K562 (cell line): ENCODE data around the gene YJEFN3. TPM values are rescaled to one million over a fixed set of nuclear protein-coding genes. Genes with fewer than 3 reads are reported as not detected.

Experiments used
- ATAC-seq: fragments of 200-7000 bp; cut with Tn5 transposase; 3 replicates; pipeline ENCODE4 v1.9.1; 2020; ENCODE audit warnings: moderate library complexity
- BruUV-seq: library from RNA; stranded (reverse); fragments of 400-500 nt; replicated peaks from 2 replicates; lab custom pipeline; 2021; lab: Mats Ljungman, UMichigan
- CTCF ChIA-PET: fragments of 300-600 bp; formaldehyde crosslinking; extraction: SDS; loops from one replicate; lab custom pipeline; 2021; ENCODE audit warnings: low intra/inter-chr PET ratio; lab: Yijun Ruan, JAX
- POLR2A ChIA-PET: fragments of 300-600, 350-650 bp; sonication (Branson Sonifier 250); formaldehyde crosslinking; extraction: SDS; loops from one replicate; lab custom pipeline; 2021; ENCODE audit warnings: antibody characterized with exemption, inconsistent platforms; lab: Yijun Ruan, JAX
- DNase-seq, 4 experiments: peaks; one replicate each; pipeline versions ENCODE4 v3.0.0 to v3.0.0-alpha.2; 2011 to 2018; ENCODE audit warnings: low spot score in 3 of 4, mixed read lengths in 3 of 4; ENCODE audit errors: extremely low read depth in 1 of 4
- FAIRE-seq: peaks from 2 replicates; lab custom pipeline; 2011; peaks lifted over from hg19 to GRCh38; lab: Jason Lieb, UNC
- H2AFZ ChIP-seq: 2 replicates; pipeline ENCODE4 v1.6.0; 2011; ENCODE audit warnings: low read depth, low read length, control low read depth, inconsistent platforms
- H3K27ac ChIP-seq: fragments of 200-600 bp; 3 replicates; pipeline ENCODE4 v1.8.0; 2011; ENCODE audit warnings: low read depth, mild to moderate bottlenecking, control low read depth, inconsistent platforms, low read length, moderate library complexity, mixed read lengths; ENCODE audit errors: extremely low read depth
- H3K27me3 ChIP-seq, 2 experiments: fragments of 300-600 bp in 1 of 2; 2 replicates in 1 of 2; 3 replicates in 1 of 2; pipeline versions ENCODE4 v1.6.0 to v1.8.0; 2011; ENCODE audit warnings: inconsistent platforms in 2 of 2, low read length in 2 of 2, mild to moderate bottlenecking in 1 of 2, mixed read lengths in 1 of 2, moderate library complexity in 1 of 2; ENCODE audit not compliant: control insufficient read depth in 2 of 2, insufficient read depth in 2 of 2
- H3K36me3 ChIP-seq: fragments of 300-600 bp; 3 replicates; pipeline ENCODE4 v1.8.0; 2011; ENCODE audit warnings: mild to moderate bottlenecking, low read length, inconsistent platforms; ENCODE audit not compliant: control insufficient read depth, insufficient read depth
- H3K4me1 ChIP-seq, 2 experiments: fragments of 200-600 bp in 1 of 2; replicated peaks in 1 of 2; 2 replicates in 1 of 2; 3 replicates in 1 of 2; pipeline versions ENCODE4 v1.5.1 to v1.8.0; 2011; ENCODE audit warnings: inconsistent platforms in 2 of 2, low read length in 2 of 2, mild to moderate bottlenecking in 1 of 2, mixed read lengths in 1 of 2, moderate library complexity in 1 of 2; ENCODE audit not compliant: control insufficient read depth in 2 of 2, insufficient read depth in 2 of 2
- H3K4me2 ChIP-seq: 2 replicates; pipeline ENCODE4 v1.6.1; 2011; ENCODE audit warnings: low read length, control low read depth, inconsistent platforms, mixed read lengths; ENCODE audit not compliant: insufficient read depth
- H3K4me3 ChIP-seq: fragments of 200-600 bp; sonication (generic), shearing (Covaris generic); 2 replicates; pipeline ENCODE4 v1.5.1; 2016; ENCODE audit warnings: control low read depth, inconsistent platforms
- H3K79me2 ChIP-seq: fragments of 200-600 bp; 3 replicates; pipeline ENCODE4 v1.8.0; 2011; ENCODE audit warnings: low read length, inconsistent platforms; ENCODE audit not compliant: control insufficient read depth, insufficient read depth
- H3K9ac ChIP-seq, 2 experiments: 2 replicates each; pipeline versions ENCODE4 v1.6.0 to v1.6.1; 2011; ENCODE audit warnings: low read depth in 2 of 2, low read length in 2 of 2, control low read depth in 1 of 2, inconsistent platforms in 1 of 2, mild to moderate bottlenecking in 1 of 2, mixed read lengths in 1 of 2; ENCODE audit not compliant: insufficient read depth in 1 of 2
- H3K9me1 ChIP-seq: one replicate; pipeline ENCODE4 v1.6.0; 2011; ENCODE audit warnings: inconsistent platforms, mild to moderate bottlenecking, low read length, moderate library complexity; ENCODE audit not compliant: control insufficient read depth, insufficient read depth
- H3K9me3 ChIP-seq: replicated peaks from 2 replicates; pipeline ENCODE4 v1.5.1; 2011; ENCODE audit warnings: low read depth, low read length, inconsistent platforms; ENCODE audit not compliant: control insufficient read depth, insufficient read depth
- H4K20me1 ChIP-seq: replicated peaks from 2 replicates; pipeline ENCODE4 v1.6.1; 2011; ENCODE audit warnings: low read length, inconsistent platforms, mixed read lengths; ENCODE audit not compliant: control insufficient read depth, insufficient read depth
- FOXJ3 ChIP-seq: sonication (generic); formaldehyde crosslinking; IDR thresholded peaks from 2 replicates; pipeline ENCODE4 v1.4.0; 2020; ENCODE audit warnings: mild to moderate bottlenecking, missing genetic modification reagents
- GATAD2A ChIP-seq: fragments of 450-650 bp; IDR thresholded peaks from 2 replicates; pipeline ENCODE4 v1.6.1; 2017
- MTA2 ChIP-seq: fragments of 450-650 bp; IDR thresholded peaks from 2 replicates; pipeline ENCODE4 v1.6.1; 2016; ENCODE audit warnings: low read depth
- NR2F6 ChIP-seq: fragments of 450-650 bp; formaldehyde crosslinking; IDR thresholded peaks from 2 replicates; pipeline ENCODE4 v1.4.0; 2020; ENCODE audit warnings: mild to moderate bottlenecking
- OTX1 ChIP-seq: fragments of 450-650 bp; formaldehyde crosslinking; IDR thresholded peaks from 2 replicates; pipeline ENCODE4 v1.4.0; 2022; ENCODE audit warnings: mild to moderate bottlenecking
- POLR2AphosphoS5 ChIP-seq: IDR thresholded peaks from 2 replicates; pipeline ENCODE4 v1.6.1; 2011; ENCODE audit warnings: mild to moderate bottlenecking, low read depth, low read length, moderate library complexity; ENCODE audit not compliant: control insufficient read depth, insufficient read depth
- PRDM10 ChIP-seq: fragments of 450-650 bp; IDR thresholded peaks from 2 replicates; pipeline ENCODE4 v1.6.1; 2018; ENCODE audit not compliant: partially characterized antibody
- PRPF4 ChIP-seq: fragments of 200-400 bp; formaldehyde crosslinking; IDR thresholded peaks from one replicate; pipeline ENCODE4 v1.6.1; 2017; ENCODE audit warnings: low read length, low read depth, mild to moderate bottlenecking; ENCODE audit not compliant: insufficient read depth, poor library complexity, severe bottlenecking
- RBM22 ChIP-seq: fragments of 200-400 bp; formaldehyde crosslinking; IDR thresholded peaks from 2 replicates; pipeline ENCODE4 v1.6.1; 2018; ENCODE audit warnings: low read length, low read depth; ENCODE audit not compliant: poor library complexity, severe bottlenecking
- SMAD2 ChIP-seq: fragments of 150-350 bp; IDR thresholded peaks from 2 replicates; pipeline ENCODE4 v1.6.1; 2014; ENCODE audit warnings: low read depth, mild to moderate bottlenecking, low read length
- STAG1 ChIP-seq: sonication (generic); formaldehyde crosslinking; IDR thresholded peaks from 2 replicates; pipeline ENCODE4 v1.5.0; 2020; ENCODE audit warnings: missing genetic modification reagents, borderline replicate concordance
- U2AF2 ChIP-seq: fragments of 200-400 bp; formaldehyde crosslinking; optimal IDR thresholded peaks from 2 replicates; pipeline ENCODE3; 2017; ENCODE audit warnings: low read depth, mild to moderate bottlenecking, low read length
- ZNF263 ChIP-seq: sonication (generic); formaldehyde crosslinking; IDR thresholded peaks from 2 replicates; pipeline ENCODE4 v1.8.0; 2022; ENCODE audit warnings: mild to moderate bottlenecking, missing genetic modification reagents, borderline replicate concordance
- ZNF384 ChIP-seq: IDR thresholded peaks from 2 replicates; pipeline ENCODE4 v1.6.1; 2012; ENCODE audit warnings: low read depth, low read length, improper control_type of control experiment
- WGBS: fragments of 100-300 bp; shearing (Covaris generic); methylation state at CpG from one replicate; pipeline ENCODE4 v1.1.6; 2016; ENCODE audit warnings: low coverage, mixed read lengths; ENCODE audit not compliant: insufficient coverage; ENCODE audit errors: missing lambda C conversion rate; 5-methylcytosine and 5-hydroxymethylcytosine counted together
- in situ Hi-C: fragments of 300-500 bp; cut with MboI; formaldehyde crosslinking; loops from 4 replicates; pipeline ENCODE4 v1.15.0; 2018; ENCODE audit warnings: inconsistent platforms, mixed read lengths
- intact Hi-C: fragments of 100-400 bp; cut with micrococcal nuclease; formaldehyde crosslinking; loops from 2 replicates; pipeline ENCODE4 v1.14.2; 2022
- polyA plus RNA-seq, 8 experiments: library from polyadenylated mRNA; depleted of rRNA in 4 of 8; stranded (reverse) in 5 of 8; unstranded in 3 of 8; fragments of >200 nt; fragmentation: Nextera tagmentation in 2 of 8; fragmentation: Illumina TruSeq in 1 of 8; extraction: Ambion mirVana in 2 of 8; extraction: Trizol in 1 of 8; gene quantifications; 2 replicates each; pipeline versions ENCODE4 v1.2.1 to v1.2.3, GENCODE V29; 2011 to 2014; ENCODE audit warnings: inconsistent platforms in 1 of 8, missing spikeins in 1 of 8
- total RNA-seq, 7 experiments: library from RNA; depleted of rRNA in 6 of 7; stranded (reverse); fragments of >200 nt in 6 of 7; fragmentation: Illumina TruSeq in 2 of 7; extraction: Trizol in 2 of 7; gene quantifications; 2 replicates each; pipeline versions ENCODE4 v1.2.1 to v1.2.3, GENCODE V29; 2011 to 2021; ENCODE audit warnings: low replicate concordance in 1 of 7
- TF ChIP-seq, protein P1 (sequence below): fragments of 250-450 bp; sonication (Bioruptor Pico); IDR thresholded peaks from 2 replicates; pipeline ENCODE4 v1.9.0; 2021; ENCODE audit warnings: mild to moderate bottlenecking, inconsistent platforms

YJEFN3 gene
- total and polyA plus RNA-seq, 9 of the 15 experiments (the other 6 are each of a cell fraction or from before 2014, with no cell fraction given) = 0.04 to 5.8 (median 1.3) TPM; not detected in 1

- TF ChIP-seq PRDM10 = no peak
- TF ChIP-seq OTX1 = no peak
- TF ChIP-seq, protein P1, sequence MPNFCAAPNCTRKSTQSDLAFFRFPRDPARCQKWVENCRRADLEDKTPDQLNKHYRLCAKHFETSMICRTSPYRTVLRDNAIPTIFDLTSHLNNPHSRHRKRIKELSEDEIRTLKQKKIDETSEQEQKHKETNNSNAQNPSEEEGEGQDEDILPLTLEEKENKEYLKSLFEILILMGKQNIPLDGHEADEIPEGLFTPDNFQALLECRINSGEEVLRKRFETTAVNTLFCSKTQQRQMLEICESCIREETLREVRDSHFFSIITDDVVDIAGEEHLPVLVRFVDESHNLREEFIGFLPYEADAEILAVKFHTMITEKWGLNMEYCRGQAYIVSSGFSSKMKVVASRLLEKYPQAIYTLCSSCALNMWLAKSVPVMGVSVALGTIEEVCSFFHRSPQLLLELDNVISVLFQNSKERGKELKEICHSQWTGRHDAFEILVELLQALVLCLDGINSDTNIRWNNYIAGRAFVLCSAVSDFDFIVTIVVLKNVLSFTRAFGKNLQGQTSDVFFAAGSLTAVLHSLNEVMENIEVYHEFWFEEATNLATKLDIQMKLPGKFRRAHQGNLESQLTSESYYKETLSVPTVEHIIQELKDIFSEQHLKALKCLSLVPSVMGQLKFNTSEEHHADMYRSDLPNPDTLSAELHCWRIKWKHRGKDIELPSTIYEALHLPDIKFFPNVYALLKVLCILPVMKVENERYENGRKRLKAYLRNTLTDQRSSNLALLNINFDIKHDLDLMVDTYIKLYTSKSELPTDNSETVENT = no peak
- TF ChIP-seq MTA2 = no peak
- TF ChIP-seq, all 486 proteins: peak for 0
Measured at GRCh38 chr19:19506592-19506991, 22.1 kb upstream of the YJEFN3 start (continued).

DNA sequence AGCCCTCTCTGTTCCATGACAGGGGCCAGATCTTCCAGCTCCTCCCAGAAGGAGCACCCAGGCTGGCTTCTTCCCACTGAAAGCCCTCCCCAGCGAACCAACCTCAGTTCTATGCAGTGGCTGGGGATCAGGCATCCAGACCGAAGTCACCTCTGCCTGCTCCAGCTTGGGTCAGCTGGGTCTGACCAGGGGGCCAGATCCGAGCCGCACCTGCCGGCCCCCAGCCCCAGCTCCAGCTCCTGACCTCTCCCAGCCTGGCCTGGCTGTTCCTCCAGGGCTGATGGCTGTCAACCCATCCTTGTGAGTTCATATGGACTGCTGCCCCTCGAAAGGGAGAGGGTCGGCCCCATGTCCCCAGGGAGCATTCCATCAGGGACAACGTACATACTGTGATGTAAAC lies 21.4 kb upstream of the YJEFN3 start:
- no peak overlapping the region for H3K9ac ChIP-seq
- TF ChIP-seq U2AF2 = no peak
- no peak for TF ChIP-seq PRPF4
- no peak for TF ChIP-seq NR2F6 (CRISPR knock-in tag)
- no peak for TF ChIP-seq FOXJ3
- TF ChIP-seq RBM22 = peak; percentile 88
- TF ChIP-seq ZNF384 = no peak
- TF ChIP-seq POLR2AphosphoS5 = peak; percentile 23; the same call in 1 of the 2 replicates
- no peak for TF ChIP-seq SMAD2
- peak; percentile 70; the same call in 1 of the 2 replicates for TF ChIP-seq ZNF263 (CRISPR knock-in tag)
- TF ChIP-seq STAG1 = no peak
- TF ChIP-seq GATAD2A = no peak
- ChIA-PET POLR2A (interaction anchor here (0.6 kb wide), 2 partner anchors 118 to 251 kb away, joined by 3 to 4 read pairs; no protein-coding TSS in a partner anchor), CTCF (no interaction called here)
- H3K9me3 ChIP-seq = no peaks in the 10 kb centered on the region
- no TSS peak for BruUV-seq
- H3K4me1 ChIP-seq = peaks cover 0 to 10% of the 10 kb centered on the region in 2 experiments; a peak in 1 of 5 replicates
- no peaks in the 10 kb centered on the region for H3K9me1 ChIP-seq
- ATAC-seq (peak; percentile 3; the same call in 1 of the 3 replicates), DNase-seq (no peak), FAIRE-seq (no peak)
- in situ Hi-C loops = no loop called here
- 86% methylated on average over 8 of the region's 8 CpGs for WGBS
- H3K27me3 ChIP-seq = no peaks in the 10 kb centered on the region
- no peaks in the 10 kb centered on the region for H4K20me1 ChIP-seq
- no peak overlapping the region for H3K4me2 ChIP-seq
- no peak overlapping the region for H2AFZ ChIP-seq
- H3K36me3 ChIP-seq = peaks cover 52% of the 10 kb centered on the region; the same call in 2 of the 3 replicates
- no peak overlapping the region for H3K27ac ChIP-seq
- H3K79me2 ChIP-seq = no peaks in the 10 kb centered on the region
- no peak overlapping the region for H3K4me3 ChIP-seq
- intact Hi-C loops = no loop called here
